ENCODE results near the gene PKD2L1. TPM values are rescaled to one million over a fixed set of nuclear protein-coding genes. Genes with fewer than 3 reads are reported as not detected.

The PKD2L1 gene
- total RNA-seq, 1 donor: not detected

DNA sequence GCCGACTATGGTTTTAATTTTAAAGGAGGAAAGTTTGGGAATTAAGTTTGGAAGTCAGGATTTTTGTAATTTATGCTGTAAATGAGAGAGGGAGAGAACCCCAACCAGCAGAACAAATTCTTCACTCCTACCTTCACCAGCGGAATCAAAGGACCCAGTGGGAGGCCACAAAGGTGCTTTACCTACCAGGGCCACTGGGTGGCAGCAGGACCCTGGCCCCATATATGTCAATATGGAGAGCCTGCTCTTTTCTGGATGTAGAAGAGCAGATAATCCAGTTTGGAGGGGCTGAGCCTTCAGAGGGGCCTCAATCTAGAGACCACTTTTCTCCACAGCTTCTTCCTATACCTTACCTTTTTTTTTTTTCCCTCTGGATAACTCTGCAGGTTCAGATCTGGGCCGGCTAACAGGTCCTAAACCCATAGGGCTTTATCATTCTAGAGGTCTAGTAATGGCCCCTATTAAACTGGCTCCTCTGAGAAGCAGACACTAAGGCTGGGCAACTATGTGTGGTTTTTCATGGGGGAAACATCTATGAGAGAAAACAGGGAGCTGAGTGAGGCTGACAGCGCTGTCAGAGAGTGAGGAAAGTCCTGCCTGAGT lies 8.5 kb upstream of the PKD2L1 start:
- H3K27ac ChIP-seq (ENCODE audit: low read depth, low read length): no peak overlapping the region
- no peaks in the 10 kb centered on the region for H3K4me1 ChIP-seq (ENCODE audit: insufficient read depth, low read length)
- peaks cover 30% of the 10 kb centered on the region for H3K27me3 ChIP-seq (ENCODE audit: insufficient read depth, low read length)
- no peak overlapping the region for H2AFZ ChIP-seq (ENCODE audit: low read length)
- H3K79me2 ChIP-seq (ENCODE audit: insufficient read depth, low read length): no peaks in the 10 kb centered on the region
- H3K4me2 ChIP-seq (ENCODE audit: insufficient read depth, low read length): no peak overlapping the region
- H3K4me3 ChIP-seq (ENCODE audit: insufficient read depth, low read length): no peak overlapping the region
- no peaks in the 10 kb centered on the region for H4K20me1 ChIP-seq (ENCODE audit: insufficient read depth, low read length)
- peak; percentile 87 for DNase-seq (ENCODE audit: insufficient read length, low spot score, missing footprints)
- TF ChIP-seq, protein P1, sequence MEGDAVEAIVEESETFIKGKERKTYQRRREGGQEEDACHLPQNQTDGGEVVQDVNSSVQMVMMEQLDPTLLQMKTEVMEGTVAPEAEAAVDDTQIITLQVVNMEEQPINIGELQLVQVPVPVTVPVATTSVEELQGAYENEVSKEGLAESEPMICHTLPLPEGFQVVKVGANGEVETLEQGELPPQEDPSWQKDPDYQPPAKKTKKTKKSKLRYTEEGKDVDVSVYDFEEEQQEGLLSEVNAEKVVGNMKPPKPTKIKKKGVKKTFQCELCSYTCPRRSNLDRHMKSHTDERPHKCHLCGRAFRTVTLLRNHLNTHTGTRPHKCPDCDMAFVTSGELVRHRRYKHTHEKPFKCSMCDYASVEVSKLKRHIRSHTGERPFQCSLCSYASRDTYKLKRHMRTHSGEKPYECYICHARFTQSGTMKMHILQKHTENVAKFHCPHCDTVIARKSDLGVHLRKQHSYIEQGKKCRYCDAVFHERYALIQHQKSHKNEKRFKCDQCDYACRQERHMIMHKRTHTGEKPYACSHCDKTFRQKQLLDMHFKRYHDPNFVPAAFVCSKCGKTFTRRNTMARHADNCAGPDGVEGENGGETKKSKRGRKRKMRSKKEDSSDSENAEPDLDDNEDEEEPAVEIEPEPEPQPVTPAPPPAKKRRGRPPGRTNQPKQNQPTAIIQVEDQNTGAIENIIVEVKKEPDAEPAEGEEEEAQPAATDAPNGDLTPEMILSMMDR (IDR thresholded peaks at IDR 0.05; ENCODE audit: extremely low read depth, low read depth, low read length): peak; percentile 89
- no peaks in the 10 kb centered on the region for H3K9me3 ChIP-seq (ENCODE audit: low read depth, low read length)
- no peaks in the 10 kb centered on the region for H3K36me3 ChIP-seq (ENCODE audit: insufficient read depth, low read length)

GRCh38 chr10:100334762-100335161 lies 4.7 kb upstream of the PKD2L1 start:
- Histone ChIP-seq H2AFZ (ENCODE audit: low read length) (no peak overlapping the region), H3K4me1 (ENCODE audit: insufficient read depth, low read length) (no peaks in the 10 kb centered on the region), H3K27ac (ENCODE audit: low read depth, low read length) (no peak overlapping the region), H3K27me3 (ENCODE audit: insufficient read depth, low read length) (peaks cover 44% of the 10 kb centered on the region), H4K20me1 (ENCODE audit: insufficient read depth, low read length) (no peaks in the 10 kb centered on the region), H3K4me3 (ENCODE audit: insufficient read depth, low read length) (no peak overlapping the region), H3K79me2 (ENCODE audit: insufficient read depth, low read length) (no peaks in the 10 kb centered on the region), H3K4me2 (ENCODE audit: insufficient read depth, low read length) (no peak overlapping the region), H3K9me3 (ENCODE audit: low read depth, low read length) (no peaks in the 10 kb centered on the region), H3K36me3 (ENCODE audit: insufficient read depth, low read length) (no peaks in the 10 kb centered on the region)
- no peak for DNase-seq (ENCODE audit: insufficient read length, low spot score, missing footprints)
- TF ChIP-seq, protein P1 (IDR thresholded peaks at IDR 0.05; ENCODE audit: extremely low read depth, low read depth, low read length): no peak

DNA sequence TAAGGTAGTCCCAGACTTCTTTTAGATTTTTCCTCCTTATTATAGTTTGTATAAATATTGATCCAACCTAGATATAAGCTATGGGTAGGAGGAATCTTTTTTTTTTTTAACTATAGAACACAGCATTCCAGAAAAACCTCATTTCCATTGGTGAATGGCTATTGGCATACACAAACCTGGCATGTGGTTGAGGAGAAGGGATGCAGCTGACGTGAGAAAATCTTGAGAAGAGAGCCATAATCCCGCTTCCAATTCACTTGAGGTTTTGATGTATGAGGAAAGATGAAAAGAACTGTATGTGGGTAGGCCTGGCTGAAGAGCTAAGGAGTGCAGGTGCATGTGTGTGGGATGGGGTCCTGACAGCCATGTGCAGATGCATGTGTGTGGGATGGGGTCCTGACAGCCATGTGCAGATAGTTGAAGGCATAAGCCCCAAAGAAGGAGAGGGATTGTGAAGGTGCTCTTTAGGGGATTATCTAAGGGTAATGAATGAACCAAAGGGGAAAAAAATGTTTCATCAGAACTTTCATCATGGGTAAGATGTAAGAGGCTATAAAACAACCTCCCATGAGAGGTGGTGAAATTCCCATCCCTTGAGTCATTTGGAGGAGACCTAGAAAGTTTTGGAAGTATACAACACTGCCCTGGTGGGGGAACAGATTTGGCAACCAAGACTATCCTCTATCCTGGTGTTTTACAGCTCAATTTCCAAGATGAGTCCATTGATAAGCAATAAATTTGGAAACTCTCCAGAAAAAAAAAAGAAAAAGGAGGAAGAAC lies 3.8 kb upstream of the PKD2L1 start:
- TF ChIP-seq, protein P1 (IDR thresholded peaks at IDR 0.05; ENCODE audit: extremely low read depth, low read depth, low read length): no peak
- H3K79me2 ChIP-seq (ENCODE audit: insufficient read depth, low read length): no peaks in the 10 kb centered on the region
- DNase-seq (ENCODE audit: insufficient read length, low spot score, missing footprints): peak; percentile 60

DNA sequence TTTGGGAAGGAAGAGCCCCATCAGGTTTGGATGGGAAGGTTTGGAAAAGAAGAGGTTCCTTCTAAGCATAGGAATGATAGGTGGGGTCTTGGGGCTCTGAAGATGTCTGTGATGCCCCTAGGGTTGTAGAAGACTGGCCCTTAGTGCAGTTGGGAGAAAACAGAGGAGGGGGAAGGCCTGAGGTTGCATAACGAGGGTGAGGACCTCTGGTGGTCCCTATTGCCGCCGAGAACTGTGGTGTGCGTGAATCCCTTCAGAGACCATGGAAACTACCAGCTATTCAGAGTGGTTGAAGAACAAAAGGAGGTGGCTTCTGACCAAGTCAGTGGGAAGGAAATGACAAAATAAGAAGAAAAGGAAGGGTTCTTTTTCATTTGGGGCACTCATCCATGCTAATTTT lies 3.1 kb upstream of the PKD2L1 start:
- Histone ChIP-seq H3K4me3 (ENCODE audit: insufficient read depth, low read length) (no peak overlapping the region), H2AFZ (ENCODE audit: low read length) (no peak overlapping the region), H3K36me3 (ENCODE audit: insufficient read depth, low read length) (no peaks in the 10 kb centered on the region), H4K20me1 (ENCODE audit: insufficient read depth, low read length) (no peaks in the 10 kb centered on the region), H3K79me2 (ENCODE audit: insufficient read depth, low read length) (no peaks in the 10 kb centered on the region), H3K4me2 (ENCODE audit: insufficient read depth, low read length) (no peak overlapping the region), H3K27ac (ENCODE audit: low read depth, low read length) (no peak overlapping the region), H3K27me3 (ENCODE audit: insufficient read depth, low read length) (peaks cover 54% of the 10 kb centered on the region), H3K4me1 (ENCODE audit: insufficient read depth, low read length) (no peaks in the 10 kb centered on the region), H3K9me3 (ENCODE audit: low read depth, low read length) (no peaks in the 10 kb centered on the region)
- TF ChIP-seq, protein P1 (IDR thresholded peaks at IDR 0.05; ENCODE audit: extremely low read depth, low read depth, low read length): no peak
- DNase-seq (ENCODE audit: insufficient read length, low spot score, missing footprints): no peak

More for the DNA sequence above, 3.8 kb upstream of the PKD2L1 start:
- Histone ChIP-seq H3K9me3 (ENCODE audit: low read depth, low read length) (no peaks in the 10 kb centered on the region), H3K4me3 (ENCODE audit: insufficient read depth, low read length) (no peak overlapping the region), H3K27ac (ENCODE audit: low read depth, low read length) (no peak overlapping the region), H3K36me3 (ENCODE audit: insufficient read depth, low read length) (no peaks in the 10 kb centered on the region), H3K27me3 (ENCODE audit: insufficient read depth, low read length) (peaks cover 49% of the 10 kb centered on the region), H4K20me1 (ENCODE audit: insufficient read depth, low read length) (no peaks in the 10 kb centered on the region), H2AFZ (ENCODE audit: low read length) (no peak overlapping the region), H3K4me1 (ENCODE audit: insufficient read depth, low read length) (no peaks in the 10 kb centered on the region), H3K4me2 (ENCODE audit: insufficient read depth, low read length) (no peak overlapping the region)

Measured in osteoblast (primary cell).